ENCODE measurements around the gene GLRA1. TPM values are rescaled to one million over a fixed set of nuclear protein-coding genes. Genes with fewer than 3 reads are reported as not detected.
A peak's percentile ranks its signal among the peaks of the same experiment; 100 is the strongest.

Gene GLRA1
- total and polyA plus RNA-seq, 12 donors, result 0.40 to 2.7 (median 1.3) TPM; not detected in 7

DNA sequence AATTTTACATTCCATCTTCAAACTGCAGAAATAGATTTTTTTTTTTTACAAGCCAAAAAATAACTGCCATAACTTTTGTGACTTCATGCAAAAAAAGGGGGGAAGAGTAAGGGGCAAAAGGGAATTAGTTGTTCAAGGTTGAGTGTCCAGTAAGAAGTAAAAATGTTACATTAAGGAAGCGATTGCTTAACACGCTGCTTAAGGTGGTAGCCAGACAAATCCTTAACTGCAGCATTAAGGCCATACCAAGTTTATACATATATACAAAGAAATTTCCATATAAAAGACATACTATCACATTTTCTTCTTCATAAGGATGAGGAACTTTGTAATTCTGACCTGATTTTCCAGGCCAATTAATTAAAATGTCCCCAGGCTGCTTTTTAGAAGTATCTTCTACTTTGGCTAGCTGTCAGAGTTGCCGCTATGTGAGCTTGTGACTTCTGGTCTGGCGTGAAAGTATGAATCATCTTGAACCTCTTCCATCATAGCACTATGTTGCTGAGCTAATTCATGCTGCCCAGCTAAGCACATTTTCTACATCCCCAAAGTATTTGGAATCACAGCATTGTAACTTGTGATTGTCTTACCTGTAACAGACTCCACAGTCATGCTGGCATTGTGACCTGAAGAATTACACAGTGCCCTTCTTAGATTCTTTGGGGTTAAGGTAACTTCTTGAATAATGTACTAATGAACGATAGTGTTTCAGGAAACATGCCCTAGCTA, 112.9 kb downstream of the GLRA1 start:
- Histone ChIP-seq H3K4me3 (no peak overlapping the region), H3K27me3 (no peaks in the 10 kb centered on the region), H3K9me3 (replicated peaks in 1 of 3) (no peaks in the 10 kb centered on the region), H3K36me3 (replicated peaks in 1 of 2) (peaks cover 0 to 15% of the 10 kb centered on the region in 2 donors), H3K27ac (no peak overlapping the region), H3K4me1 (replicated peaks in 1 of 2) (peaks cover 0 to 17% of the 10 kb centered on the region in 2 donors)
- 77 to 92% (median 84%) methylated on average over 5 of the region's 5 CpGs for WGBS, 4 donors
- DNase-seq, result peak in 2 of 7 donors; percentile 28 to 43
- TF ChIP-seq POLR2A (IDR thresholded peaks at IDR 0.05), result no peak
- TF ChIP-seq, protein P1, sequence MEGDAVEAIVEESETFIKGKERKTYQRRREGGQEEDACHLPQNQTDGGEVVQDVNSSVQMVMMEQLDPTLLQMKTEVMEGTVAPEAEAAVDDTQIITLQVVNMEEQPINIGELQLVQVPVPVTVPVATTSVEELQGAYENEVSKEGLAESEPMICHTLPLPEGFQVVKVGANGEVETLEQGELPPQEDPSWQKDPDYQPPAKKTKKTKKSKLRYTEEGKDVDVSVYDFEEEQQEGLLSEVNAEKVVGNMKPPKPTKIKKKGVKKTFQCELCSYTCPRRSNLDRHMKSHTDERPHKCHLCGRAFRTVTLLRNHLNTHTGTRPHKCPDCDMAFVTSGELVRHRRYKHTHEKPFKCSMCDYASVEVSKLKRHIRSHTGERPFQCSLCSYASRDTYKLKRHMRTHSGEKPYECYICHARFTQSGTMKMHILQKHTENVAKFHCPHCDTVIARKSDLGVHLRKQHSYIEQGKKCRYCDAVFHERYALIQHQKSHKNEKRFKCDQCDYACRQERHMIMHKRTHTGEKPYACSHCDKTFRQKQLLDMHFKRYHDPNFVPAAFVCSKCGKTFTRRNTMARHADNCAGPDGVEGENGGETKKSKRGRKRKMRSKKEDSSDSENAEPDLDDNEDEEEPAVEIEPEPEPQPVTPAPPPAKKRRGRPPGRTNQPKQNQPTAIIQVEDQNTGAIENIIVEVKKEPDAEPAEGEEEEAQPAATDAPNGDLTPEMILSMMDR (IDR thresholded peaks at IDR 0.05), result no peak
- intact Hi-C loops (cut with DNase I), result loop anchor here in 1 of 2 donors (10.0 kb wide), 1 partner anchor 333 kb away; no protein-coding TSS in a partner anchor

DNA sequence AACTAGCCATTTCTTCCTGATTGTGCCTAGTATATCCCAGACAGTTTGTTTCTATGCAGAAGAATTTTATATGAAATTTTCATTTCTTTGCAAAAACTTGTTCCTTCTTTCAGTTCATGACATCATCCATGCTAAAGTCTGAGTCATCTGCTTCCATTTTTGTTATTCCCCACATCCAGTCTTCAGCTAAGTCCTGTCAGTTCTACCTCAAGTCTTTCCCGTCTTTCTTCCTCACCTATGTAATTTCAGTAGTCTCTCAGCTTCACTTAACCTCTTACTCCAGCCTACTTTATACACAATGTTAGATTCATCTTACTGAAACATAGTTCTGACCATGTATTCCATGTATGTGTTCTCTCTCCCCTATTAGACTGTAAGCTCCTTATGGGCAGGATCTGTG, 113.8 kb downstream of the GLRA1 start:
- Histone ChIP-seq H3K27me3 (no peaks in the 10 kb centered on the region), H3K9me3 (replicated peaks in 1 of 3) (no peaks in the 10 kb centered on the region), H3K36me3 (replicated peaks in 1 of 2) (peaks cover 0 to 19% of the 10 kb centered on the region in 2 donors), H3K4me3 (no peak overlapping the region), H3K27ac (no peak overlapping the region), H3K4me1 (replicated peaks in 1 of 2) (peaks cover 0 to 23% of the 10 kb centered on the region in 2 donors)
- intact Hi-C loops (cut with DNase I), result loop anchor here in 1 of 2 donors (10.0 kb wide), 1 partner anchor 334 kb away; no protein-coding TSS in a partner anchor
- 99 to 100% (median 100%) methylated on average over 1 of the region's 1 CpG for WGBS, 4 donors
- no peak for TF ChIP-seq POLR2A (IDR thresholded peaks at IDR 0.05)
- no peak for DNase-seq

DNA sequence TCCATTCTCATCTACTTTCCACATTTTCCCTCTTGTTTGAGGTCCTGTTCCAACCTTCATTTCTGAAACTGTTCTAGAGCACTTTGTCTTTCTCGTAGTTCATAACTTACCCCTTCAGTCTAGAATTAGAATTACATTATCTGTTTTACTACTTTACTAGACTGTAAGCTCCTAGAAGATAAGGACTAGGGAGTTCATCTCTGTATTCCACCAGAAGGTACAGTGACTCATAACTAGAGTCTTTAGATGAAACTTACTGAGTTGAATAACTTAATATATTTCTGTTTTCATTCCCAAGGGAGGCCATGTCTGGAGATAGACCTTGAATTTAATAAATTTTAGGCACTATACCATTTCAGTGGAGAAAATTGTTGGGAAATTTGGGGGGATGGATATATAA, 114.2 kb downstream of the GLRA1 start:
- no peak overlapping the region for H3K4me3 ChIP-seq
- DNase-seq, result no peak
- no peaks in the 10 kb centered on the region for H3K9me3 ChIP-seq (replicated peaks in 1 of 3)
- peaks cover 3 to 28% of the 10 kb centered on the region in 2 donors for H3K4me1 ChIP-seq (replicated peaks in 1 of 2)
- 0 to 98% (median 69%) methylated on average over 1 of the region's 1 CpG for WGBS, 4 donors
- H3K27me3 ChIP-seq, result no peaks in the 10 kb centered on the region
- H3K36me3 ChIP-seq (replicated peaks in 1 of 2), result peaks cover 0 to 23% of the 10 kb centered on the region in 2 donors
- intact Hi-C loops (cut with DNase I), result loop anchor here in 1 of 2 donors (10.0 kb wide), 1 partner anchor 334 kb away; no protein-coding TSS in a partner anchor
- TF ChIP-seq, protein P1 (IDR thresholded peaks at IDR 0.05), result no peak
- TF ChIP-seq POLR2A (IDR thresholded peaks at IDR 0.05), result no peak
- H3K27ac ChIP-seq, result no peak overlapping the region

DNA sequence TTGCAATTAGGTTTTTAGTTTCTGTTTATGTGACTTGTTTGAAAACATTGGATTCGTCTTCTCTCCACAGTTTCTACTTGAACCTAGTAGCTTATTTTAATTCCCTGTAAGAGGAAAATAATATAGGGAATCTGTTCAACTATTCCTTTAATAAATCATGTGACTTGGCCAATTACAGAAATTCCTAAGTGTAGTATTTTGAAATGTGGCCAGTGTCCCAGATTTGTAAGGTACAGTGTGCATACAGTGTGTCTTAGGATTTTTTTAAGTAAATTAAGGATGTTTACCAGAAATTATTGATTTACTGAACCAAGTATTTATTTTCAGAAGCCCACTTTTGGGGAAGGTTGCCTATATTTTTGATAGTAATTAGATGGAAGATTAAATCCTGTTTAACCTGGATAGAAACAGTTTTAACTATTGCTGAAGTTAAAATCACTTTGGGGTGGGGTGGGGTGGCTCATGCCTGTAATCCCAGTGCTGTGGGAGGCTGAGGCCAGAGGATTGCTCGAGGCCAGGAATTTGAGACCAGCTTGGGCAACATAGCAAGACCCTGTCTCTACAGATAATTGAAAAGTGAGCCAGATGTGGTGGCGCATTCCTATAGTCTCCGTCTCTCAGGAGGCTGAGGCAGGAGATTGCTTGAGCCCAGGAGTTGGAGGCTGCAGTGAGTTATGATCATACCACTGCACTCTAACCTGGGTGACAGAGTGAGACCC, 116.0 kb downstream of the GLRA1 start:
- peaks cover 3 to 30% of the 10 kb centered on the region in 2 donors for H3K4me1 ChIP-seq (replicated peaks in 1 of 2)
- no peak for DNase-seq
- H3K4me3 ChIP-seq, result no peak overlapping the region
- H3K27me3 ChIP-seq, result no peaks in the 10 kb centered on the region
- H3K36me3 ChIP-seq (replicated peaks in 1 of 2), result peaks cover 0 to 37% of the 10 kb centered on the region in 2 donors
- H3K27ac ChIP-seq, result no peak overlapping the region
- intact Hi-C loops (cut with DNase I), result no loop called here
- TF ChIP-seq, protein P1 (IDR thresholded peaks at IDR 0.05), result no peak
- TF ChIP-seq POLR2A (IDR thresholded peaks at IDR 0.05), result no peak
- no peaks in the 10 kb centered on the region for H3K9me3 ChIP-seq (replicated peaks in 1 of 3)
- WGBS, 4 donors, result 88 to 91% (median 89%) methylated on average over 4 of the region's 4 CpGs
